ENCODE results near the gene RPL35.

Gene RPL35

DNA sequence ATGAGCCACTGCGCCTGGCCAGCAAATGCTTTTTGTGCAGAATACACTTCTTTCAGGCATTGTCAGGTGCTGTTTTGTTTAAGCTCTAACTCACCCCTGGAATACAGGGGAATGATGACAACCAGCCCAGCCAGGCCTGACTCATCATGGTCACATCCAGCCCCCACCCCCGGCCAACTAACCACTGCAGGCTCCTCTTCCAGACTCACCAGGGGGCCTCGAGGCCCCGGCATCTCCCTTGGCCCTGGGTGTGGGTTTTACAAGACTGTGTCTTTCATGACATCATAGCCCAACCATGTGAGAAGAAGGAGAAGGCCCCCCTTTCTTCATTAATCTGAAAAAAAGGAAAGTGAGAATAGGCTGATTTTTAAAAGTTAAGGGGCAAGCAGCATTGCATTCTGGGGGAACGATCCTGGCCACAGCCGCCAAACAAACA lies 49.3 kb downstream of the RPL35 start:
- peak overlapping the region; percentile 83 for H3K27ac ChIP-seq (ENCODE audit: low read depth, low read length)

DNA sequence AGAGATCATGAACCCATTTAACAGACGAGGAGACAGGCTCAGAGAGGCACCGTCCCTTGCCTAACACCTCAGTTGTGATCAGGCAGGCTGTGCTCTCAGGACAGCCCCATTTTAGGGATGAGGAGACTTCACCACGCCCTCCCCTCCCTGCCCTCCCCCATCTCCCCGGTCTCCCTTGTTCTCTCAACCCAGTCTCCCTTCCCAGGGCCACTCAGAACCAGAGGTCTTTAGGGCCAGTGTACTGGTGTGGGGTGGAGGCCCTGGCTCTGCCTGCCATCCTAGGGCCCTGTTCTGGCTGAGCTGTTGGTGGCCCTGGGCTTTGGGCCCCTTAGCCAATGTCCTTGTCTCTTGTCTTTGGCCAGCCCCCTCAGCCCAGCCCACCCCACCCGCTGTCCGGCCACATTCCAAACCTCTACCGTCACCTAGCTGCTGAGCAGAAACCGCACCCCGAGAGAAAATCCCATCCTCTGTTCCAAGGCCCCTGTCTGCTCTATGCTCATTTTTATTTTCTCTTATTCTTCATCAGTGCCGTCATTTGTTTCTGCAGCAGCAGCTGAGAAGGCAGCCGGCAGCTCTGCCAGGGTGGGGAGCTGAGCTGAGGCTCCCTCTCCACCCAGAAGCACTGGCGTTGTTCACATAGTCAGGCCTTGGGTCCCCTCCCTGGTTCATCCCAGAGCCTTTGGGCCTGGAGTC lies 50.9 kb downstream of the RPL35 start:
- Histone ChIP-seq H3K4me3 (ENCODE audit: low read depth in 1 of 2, low read length in 2 of 2) (peak overlapping the region in 1 of 2 donors; percentile 14), H3K9ac (ENCODE audit: low read length) (peak overlapping the region; percentile 27), H3K27me3 (ENCODE audit: control insufficient read depth in 1 of 2, insufficient read depth in 2 of 2, low read length in 2 of 2) (no peaks in the 10 kb centered on the region), H3K4me1 (ENCODE audit: insufficient read depth, low read length) (peaks cover 41% of the 10 kb centered on the region), H3K36me3 (ENCODE audit: insufficient read depth, low read length) (no peaks in the 10 kb centered on the region), H3K9me3 (ENCODE audit: low read length) (no peaks in the 10 kb centered on the region), H3K27ac (ENCODE audit: low read depth, low read length) (peak overlapping the region; percentile 83)

More for the DNA sequence above, 49.3 kb downstream of the RPL35 start:
- Histone ChIP-seq H3K27me3 (ENCODE audit: control insufficient read depth in 1 of 2, insufficient read depth in 2 of 2, low read length in 2 of 2) (no peaks in the 10 kb centered on the region), H3K36me3 (ENCODE audit: insufficient read depth, low read length) (no peaks in the 10 kb centered on the region), H3K9me3 (ENCODE audit: low read length) (no peaks in the 10 kb centered on the region), H3K4me3 (ENCODE audit: low read depth in 1 of 2, low read length in 2 of 2) (no peak overlapping the region), H3K9ac (ENCODE audit: low read length) (peak overlapping the region; percentile 11), H3K4me1 (ENCODE audit: insufficient read depth, low read length) (peaks cover 41% of the 10 kb centered on the region)

DNA sequence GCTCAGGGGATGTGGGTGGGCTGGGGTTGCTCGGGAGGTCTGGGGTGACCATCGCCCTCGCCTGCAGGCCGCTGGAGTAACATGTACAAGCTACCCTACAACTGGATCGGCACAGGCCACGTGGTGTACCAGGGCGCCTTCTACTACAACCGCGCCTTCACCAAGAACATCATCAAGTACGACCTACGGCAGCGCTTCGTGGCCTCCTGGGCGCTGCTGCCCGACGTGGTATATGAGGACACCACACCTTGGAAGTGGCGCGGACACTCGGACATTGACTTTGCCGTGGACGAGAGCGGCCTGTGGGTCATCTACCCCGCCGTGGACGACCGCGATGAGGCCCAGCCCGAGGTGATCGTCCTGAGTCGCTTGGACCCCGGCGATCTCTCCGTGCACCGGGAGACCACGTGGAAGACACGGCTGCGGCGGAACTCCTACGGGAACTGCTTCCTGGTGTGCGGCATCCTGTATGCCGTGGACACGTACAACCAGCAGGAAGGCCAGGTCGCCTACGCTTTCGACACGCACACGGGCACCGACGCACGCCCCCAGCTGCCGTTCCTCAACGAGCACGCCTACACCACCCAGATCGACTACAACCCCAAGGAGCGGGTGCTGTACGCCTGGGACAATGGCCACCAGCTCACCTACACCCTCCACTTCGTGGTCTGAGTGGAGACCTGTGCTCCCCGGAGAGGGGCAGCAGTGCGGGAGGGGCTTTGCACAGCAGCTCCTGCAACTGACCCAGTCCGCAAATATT lies 51.8 kb downstream of the RPL35 start:
- peak overlapping the region; percentile 83 for H3K27ac ChIP-seq (ENCODE audit: low read depth, low read length)
- no peaks in the 10 kb centered on the region for H3K27me3 ChIP-seq (ENCODE audit: control insufficient read depth in 1 of 2, insufficient read depth in 2 of 2, low read length in 2 of 2)

DNA sequence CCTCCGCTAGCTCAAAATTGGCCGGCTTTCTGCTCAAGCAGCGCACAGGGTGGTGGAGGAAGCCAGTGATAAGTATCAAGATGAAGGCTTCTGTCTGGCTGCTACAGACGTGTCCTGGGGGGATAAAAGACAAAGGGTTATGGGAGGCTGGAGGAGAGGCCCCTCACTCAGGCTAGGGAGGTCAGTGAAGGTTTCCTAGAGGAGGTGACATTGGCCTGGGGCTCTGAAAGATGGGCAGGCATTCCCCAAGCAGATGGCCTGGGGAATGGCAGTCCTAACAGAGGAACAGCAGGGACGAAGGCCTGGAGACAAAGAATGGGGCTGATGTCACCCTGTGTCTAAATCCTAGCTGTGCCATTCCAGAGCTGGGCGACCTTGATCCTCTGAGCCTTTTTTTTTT lies 52.5 kb downstream of the RPL35 start:
- no peak overlapping the region for H3K27ac ChIP-seq (ENCODE audit: low read depth, low read length)
- no peak overlapping the region for H3K4me3 ChIP-seq (ENCODE audit: low read depth in 1 of 2, low read length in 2 of 2)
- H3K36me3 ChIP-seq (ENCODE audit: insufficient read depth, low read length), result no peaks in the 10 kb centered on the region
- H3K9ac ChIP-seq (ENCODE audit: low read length), result no peak overlapping the region
- peaks cover 38% of the 10 kb centered on the region for H3K4me1 ChIP-seq (ENCODE audit: insufficient read depth, low read length)
- no peaks in the 10 kb centered on the region for H3K27me3 ChIP-seq (ENCODE audit: control insufficient read depth in 1 of 2, insufficient read depth in 2 of 2, low read length in 2 of 2)
- no peaks in the 10 kb centered on the region for H3K9me3 ChIP-seq (ENCODE audit: low read length)

More for the DNA sequence above, 51.8 kb downstream of the RPL35 start:
- no peak overlapping the region for H3K4me3 ChIP-seq (ENCODE audit: low read depth in 1 of 2, low read length in 2 of 2)
- no peaks in the 10 kb centered on the region for H3K9me3 ChIP-seq (ENCODE audit: low read length)
- H3K9ac ChIP-seq (ENCODE audit: low read length), result no peak overlapping the region
- H3K36me3 ChIP-seq (ENCODE audit: insufficient read depth, low read length), result no peaks in the 10 kb centered on the region
- peaks cover 41% of the 10 kb centered on the region for H3K4me1 ChIP-seq (ENCODE audit: insufficient read depth, low read length)

DNA sequence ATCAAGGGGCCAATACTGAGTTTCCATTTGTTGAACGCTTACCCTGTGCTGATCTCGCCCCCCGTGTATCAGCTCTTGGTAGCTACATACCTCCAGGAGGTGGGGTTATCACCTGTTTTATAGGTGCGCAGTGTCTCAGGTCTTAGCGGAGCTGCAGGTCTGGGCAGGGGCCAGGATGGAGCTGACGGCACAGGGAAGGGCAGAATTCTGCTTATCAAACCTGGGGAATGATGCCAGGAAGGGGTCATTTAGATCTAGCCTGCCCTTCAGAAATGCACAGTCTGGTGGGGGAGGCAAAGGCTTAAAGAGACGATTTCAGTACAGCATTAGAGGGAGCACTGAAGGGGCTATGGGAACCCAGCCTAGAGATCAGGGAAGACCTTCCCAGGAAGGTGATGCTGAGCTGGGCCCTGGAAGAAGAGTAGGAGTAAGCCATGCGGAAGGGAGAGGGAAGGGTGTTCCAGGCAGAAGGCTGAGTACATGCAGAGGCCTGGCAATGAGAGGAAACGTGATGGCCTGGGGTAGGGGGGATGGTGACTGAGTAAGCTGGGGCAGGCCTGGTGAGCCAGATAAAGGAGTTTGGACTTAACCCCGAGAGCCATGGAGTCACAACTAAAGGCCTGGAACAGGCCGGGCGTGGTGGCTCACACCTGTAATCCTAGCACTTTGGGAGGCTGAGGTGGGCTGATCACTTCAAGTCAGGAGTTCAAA lies 53.4 kb downstream of the RPL35 start:
- Histone ChIP-seq H3K4me1 (ENCODE audit: insufficient read depth, low read length) (peaks cover 30% of the 10 kb centered on the region), H3K36me3 (ENCODE audit: insufficient read depth, low read length) (no peaks in the 10 kb centered on the region), H3K27ac (ENCODE audit: low read depth, low read length) (no peak overlapping the region), H3K9me3 (ENCODE audit: low read length) (no peaks in the 10 kb centered on the region), H3K27me3 (ENCODE audit: control insufficient read depth in 1 of 2, insufficient read depth in 2 of 2, low read length in 2 of 2) (no peaks in the 10 kb centered on the region), H3K4me3 (ENCODE audit: low read depth in 1 of 2, low read length in 2 of 2) (no peak overlapping the region), H3K9ac (ENCODE audit: low read length) (no peak overlapping the region)
